Hepatocyte (in vitro differentiated cells): ENCODE data around the gene P3H4.

Source experiments
- EZH2 ChIP-seq: fragments of 200-600 bp; sonication (generic); IDR thresholded peaks from 2 replicates; pipeline ENCODE4 v1.6.1; 2016; ENCODE audit warnings: antibody characterized with exemption, mild to moderate bottlenecking, borderline replicate concordance
- EZH2phosphoT487 ChIP-seq: fragments of 200-600 bp; sonication (generic); IDR thresholded peaks from one replicate; pipeline ENCODE4 v1.6.1; 2018; ENCODE audit warnings: antibody characterized with exemption, mild to moderate bottlenecking, low read depth, moderate library complexity; ENCODE audit not compliant: unreplicated experiment, severe bottlenecking
- TF ChIP-seq, protein P1 (sequence below): fragments of 200-600 bp; sonication (generic); IDR thresholded peaks from 2 replicates; pipeline ENCODE4 v1.5.1; 2016; ENCODE audit warnings: antibody characterized with exemption, mild to moderate bottlenecking; ENCODE audit not compliant: poor library complexity

DNA sequence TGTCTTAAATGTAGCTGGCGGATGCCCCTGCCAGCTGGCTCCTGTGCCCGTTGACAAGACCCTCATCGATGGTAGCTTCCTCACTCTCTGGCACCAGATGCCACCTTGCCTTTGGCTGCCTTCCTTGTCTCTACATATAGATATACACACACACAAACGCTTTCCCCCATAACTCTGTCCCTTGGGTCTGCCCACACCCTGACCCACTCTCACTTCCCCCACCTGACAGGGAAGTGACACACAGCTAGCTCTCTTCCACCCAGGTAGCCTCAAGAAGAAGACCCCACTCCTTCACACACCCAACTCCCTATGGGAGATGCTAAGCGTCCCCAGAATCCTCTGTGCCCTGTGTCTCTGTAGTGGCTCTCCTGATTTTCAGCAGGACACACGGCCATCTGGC is 50.9 kb downstream of the P3H4 start:
- TF ChIP-seq, protein P1, sequence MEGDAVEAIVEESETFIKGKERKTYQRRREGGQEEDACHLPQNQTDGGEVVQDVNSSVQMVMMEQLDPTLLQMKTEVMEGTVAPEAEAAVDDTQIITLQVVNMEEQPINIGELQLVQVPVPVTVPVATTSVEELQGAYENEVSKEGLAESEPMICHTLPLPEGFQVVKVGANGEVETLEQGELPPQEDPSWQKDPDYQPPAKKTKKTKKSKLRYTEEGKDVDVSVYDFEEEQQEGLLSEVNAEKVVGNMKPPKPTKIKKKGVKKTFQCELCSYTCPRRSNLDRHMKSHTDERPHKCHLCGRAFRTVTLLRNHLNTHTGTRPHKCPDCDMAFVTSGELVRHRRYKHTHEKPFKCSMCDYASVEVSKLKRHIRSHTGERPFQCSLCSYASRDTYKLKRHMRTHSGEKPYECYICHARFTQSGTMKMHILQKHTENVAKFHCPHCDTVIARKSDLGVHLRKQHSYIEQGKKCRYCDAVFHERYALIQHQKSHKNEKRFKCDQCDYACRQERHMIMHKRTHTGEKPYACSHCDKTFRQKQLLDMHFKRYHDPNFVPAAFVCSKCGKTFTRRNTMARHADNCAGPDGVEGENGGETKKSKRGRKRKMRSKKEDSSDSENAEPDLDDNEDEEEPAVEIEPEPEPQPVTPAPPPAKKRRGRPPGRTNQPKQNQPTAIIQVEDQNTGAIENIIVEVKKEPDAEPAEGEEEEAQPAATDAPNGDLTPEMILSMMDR: no peak
- TF ChIP-seq EZH2 (no peak), EZH2phosphoT487 (no peak)
